Stromal cell of bone marrow (primary cell): ENCODE measurements around the gene P2RX5.

ENCODE experiments used
- DNase-seq: peaks from one replicate; pipeline ENCODE4 v3.0.0-alpha.2; 2012; ENCODE audit warnings: low read depth

P2RX5 gene

DNA sequence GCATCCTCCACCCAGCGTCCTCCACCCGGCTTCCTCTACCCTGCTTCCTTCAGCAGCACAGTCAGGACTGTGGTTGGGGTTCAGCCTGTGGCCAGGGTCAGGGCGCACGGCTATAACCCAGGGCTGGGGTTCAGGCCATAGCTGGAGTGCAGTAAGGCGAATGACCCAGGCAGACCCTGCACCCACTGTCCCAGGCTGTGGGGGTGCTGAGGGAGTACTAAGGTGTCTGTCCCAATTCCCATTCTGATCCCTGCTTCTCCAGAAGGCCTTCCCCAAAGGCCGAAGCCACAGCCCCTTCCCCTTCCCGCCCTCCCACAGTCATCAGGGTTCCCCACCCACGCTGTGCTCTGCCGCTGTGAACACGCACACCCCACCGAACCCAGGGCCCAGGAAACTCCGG lies 14.9 kb downstream of the P2RX5 start:
- no peak for DNase-seq

GRCh38 chr17:3679531-3680126 lies 16.3 kb downstream of the P2RX5 start:
- no peak for DNase-seq

DNA sequence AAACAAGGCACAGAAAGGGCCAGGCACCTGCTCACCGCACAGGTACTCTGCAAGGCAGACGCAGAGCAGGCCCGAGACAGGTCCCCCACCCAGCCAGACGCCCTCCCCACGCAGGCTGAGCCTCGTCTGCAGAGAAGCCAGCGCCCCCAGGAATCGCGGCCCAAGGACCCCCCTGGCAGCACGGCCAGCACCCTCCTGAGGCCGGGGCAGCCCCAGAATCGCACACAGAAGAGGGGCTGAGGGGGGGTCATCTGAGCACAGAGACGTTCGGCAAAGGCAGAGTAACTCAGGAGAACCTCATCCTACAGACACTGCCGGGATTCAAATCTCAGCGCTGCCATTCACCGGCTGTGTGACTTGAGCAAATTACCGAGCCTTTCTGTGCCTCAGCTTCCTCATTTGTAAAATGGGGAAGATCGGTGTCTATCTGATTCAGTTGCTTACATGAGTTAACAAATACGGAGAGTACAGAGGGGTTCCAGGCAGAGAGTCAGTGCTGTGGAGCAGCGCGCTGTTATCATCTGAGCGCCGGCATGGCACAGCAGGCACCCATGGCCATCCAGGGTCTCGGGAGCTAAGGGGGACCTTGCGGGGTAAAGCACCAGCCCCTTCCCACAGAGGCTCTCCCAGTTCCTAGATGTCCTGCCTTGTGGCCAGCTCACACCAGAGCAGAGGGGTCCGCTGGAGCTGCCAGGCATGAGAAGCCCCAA lies 17.0 kb downstream of the P2RX5 start:
- no peak for DNase-seq

DNA sequence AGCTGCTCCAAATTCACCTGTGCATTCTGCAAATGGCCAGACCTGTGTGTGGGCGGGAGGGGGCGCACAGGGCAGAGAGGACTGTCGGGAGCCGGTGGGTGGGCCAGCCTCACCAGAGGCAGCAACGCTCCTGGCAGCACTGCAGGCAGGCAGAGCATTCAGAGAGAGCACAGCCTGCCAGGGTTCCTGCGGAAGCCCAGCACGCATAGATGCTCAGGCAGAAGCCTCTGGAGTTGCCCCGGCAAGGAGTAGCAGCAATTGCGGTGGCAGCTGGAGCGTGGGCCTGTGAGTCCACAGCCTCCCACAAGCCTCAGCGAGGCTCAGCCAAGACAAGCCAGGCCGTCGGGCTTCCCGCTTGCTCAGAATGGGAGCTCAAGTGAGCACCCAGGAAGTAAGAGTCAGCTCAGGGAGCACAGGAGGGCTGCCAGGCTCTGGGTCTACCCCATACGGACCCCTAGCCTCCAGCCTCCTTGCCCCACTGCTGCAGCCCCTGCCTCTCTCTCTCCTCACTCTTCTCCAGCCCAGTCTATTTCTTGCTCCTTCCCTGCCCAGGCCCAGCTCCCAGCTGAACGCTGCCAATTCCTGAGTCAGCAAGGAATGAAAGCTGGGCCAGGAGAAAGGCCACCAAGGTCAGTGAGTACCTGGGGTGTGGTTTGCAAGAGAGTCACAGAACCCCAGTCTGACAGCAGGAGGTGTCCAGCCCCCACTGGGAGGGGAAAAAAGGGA lies 17.7 kb downstream of the P2RX5 start:
- no peak for DNase-seq

DNA sequence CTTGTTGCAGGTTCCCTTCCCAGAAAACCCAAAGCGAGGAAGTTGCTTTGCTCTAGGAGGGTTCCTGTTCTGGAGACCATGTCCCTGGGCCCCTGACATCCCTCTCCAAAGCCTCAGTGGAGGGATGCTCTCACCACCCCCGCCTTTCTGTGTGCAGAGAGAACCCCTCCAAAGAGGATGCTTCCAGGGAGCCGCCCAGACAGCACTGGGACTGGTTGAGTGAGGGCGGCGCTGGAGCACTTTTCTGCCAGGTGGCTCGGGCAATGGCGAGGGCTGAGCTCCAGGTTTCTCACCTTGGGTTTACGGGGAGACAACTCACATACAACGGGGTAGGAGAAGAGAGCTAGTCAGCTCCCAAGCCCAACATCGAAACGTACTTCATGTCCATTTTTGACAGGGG lies 20.1 kb downstream of the P2RX5 start:
- no peak for DNase-seq

GRCh38 chr17:3672571-3672970 lies 23.4 kb downstream of the P2RX5 start:
- no peak for DNase-seq

GRCh38 chr17:3669548-3669947 lies 26.4 kb downstream of the P2RX5 start:
- no peak for DNase-seq

DNA sequence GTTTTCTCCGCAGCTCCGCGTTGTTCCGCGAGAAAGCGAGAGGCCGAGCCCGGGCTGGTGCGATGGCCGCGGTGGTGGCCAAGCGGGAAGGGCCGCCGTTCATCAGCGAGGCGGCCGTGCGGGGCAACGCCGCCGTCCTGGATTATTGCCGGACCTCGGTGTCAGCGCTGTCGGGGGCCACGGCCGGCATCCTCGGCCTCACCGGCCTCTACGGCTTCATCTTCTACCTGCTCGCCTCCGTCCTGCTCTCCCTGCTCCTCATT lies 26.9 kb downstream of the P2RX5 start:
- no peak for DNase-seq

DNA sequence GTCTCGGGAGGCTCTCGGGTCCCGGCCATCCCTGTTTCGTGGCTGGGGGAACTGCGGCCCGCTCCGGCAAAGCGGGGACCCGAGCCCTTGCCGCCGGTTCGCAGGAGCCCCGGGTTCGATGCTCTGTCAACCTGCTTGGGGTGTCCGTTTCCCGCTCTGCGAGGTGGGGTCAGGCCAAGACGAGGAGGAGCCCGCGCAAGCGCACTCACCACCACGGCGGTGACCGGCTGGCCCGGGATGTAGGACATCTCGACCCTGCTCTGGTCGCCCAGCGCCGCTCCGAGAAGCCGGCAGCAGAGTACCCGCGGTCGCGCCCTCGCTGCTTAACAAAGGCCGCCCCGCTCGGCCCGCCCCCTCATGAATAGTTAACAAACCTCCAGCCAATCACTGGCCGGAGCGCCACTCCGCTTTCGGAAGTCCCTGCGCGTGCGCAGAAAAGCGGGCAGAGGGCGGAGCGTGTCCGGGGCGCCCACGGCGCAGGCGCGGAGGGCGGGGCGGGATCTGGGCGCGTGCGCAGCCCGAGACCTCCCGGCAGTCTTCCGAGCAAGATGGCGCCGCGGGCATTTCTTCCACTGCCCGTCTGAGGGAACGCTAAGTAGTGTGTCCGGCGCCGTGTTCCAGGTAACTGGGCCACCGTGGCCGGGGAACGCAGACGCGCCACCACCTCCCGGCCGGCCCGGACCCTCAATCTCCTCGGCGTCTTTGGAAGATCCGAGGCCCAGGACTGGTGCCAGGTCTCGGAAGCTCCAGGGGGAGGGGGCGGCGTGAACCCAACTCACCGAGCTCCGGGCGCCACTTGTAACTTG lies 27.5 kb downstream of the P2RX5 start, which contains the start of the genes EMC6 and TAX1BP3:
EMC6 (plus strand) TSS at position 534 of the 806 bp plus-strand sequence. CDS start 335 bp downstream, outside the sequence.
TAX1BP3 (minus strand) TSS at position 300 of the 806 bp plus-strand sequence; CDS start at position 248, 52 bp downstream.
- DNase-seq: peak; percentile 94

GRCh38 chr17:3667366-3668278 lies 28.3 kb downstream of the P2RX5 start:
- peak; percentile 81 for DNase-seq

DNA sequence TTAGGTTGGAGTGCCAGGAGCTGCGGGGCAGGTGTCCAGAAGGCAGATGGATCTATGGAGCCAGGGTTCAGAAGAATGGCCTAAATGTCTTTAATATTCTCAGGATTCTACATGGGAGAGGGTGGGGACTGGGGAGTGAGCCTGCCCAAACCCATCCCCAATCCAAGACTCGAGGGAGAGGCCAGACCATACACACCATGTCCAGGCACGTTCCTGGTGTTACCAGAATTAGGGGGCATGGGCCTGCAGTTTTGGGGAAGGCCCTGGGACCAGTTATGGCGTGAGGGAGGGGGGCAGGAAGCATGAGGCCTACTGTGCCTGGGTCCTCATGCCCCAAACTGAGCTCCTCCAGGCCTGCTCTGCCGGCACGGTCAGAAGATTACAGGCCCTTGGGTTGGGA lies 29.4 kb downstream of the P2RX5 start:
- no peak for DNase-seq

- no peak for DNase-seq
Observed at GRCh38 chr17:3665834-3666233, 30.1 kb downstream of the P2RX5 start.

DNA sequence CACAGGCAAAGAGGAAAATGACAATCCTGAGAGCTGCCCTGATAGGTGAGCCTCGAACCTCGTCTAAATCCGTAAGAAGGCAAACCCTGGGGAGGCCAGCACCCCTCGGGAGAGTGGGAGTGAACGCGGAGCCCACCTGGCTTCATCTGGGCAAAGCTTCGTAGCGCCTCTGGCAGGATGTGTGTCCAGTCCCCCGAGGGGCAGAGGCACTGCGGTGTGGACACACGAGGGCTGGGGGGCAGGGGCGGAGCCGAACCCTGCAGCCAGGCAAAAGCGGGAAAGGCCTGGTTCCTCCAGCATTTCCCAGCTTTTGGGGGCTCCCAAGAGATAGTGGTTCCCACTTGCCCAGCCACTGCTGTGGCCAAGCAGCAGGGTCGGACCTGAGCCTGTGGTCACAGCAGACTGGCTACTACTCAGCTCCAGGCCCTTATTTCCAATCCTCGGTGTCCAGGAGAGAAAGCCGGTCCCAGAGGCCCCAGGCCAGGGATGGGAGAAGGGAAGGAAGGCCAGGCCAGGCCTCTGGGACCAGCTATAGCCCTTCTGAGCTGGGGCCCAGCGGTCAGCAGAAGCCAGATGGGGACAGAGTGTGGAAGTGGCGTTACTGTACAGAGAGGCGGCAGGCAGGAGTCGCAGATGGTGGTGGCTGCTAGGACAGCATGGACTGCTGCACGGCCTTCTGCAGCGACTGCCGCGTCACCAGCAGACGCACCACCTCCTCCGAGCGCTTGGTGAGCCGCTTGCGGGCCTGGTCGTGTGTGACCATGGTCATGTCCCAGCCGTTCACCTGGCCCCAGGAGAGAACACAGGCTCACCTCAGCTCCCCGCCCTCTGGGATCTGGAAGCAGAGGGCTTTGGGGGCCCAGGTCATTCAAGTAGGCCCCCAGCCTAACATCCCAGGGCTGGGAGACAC lies 32.6 kb downstream of the P2RX5 start:
- no peak for DNase-seq

GRCh38 chr17:3660311-3660891 lies 35.6 kb downstream of the P2RX5 start:
- no peak for DNase-seq

DNA sequence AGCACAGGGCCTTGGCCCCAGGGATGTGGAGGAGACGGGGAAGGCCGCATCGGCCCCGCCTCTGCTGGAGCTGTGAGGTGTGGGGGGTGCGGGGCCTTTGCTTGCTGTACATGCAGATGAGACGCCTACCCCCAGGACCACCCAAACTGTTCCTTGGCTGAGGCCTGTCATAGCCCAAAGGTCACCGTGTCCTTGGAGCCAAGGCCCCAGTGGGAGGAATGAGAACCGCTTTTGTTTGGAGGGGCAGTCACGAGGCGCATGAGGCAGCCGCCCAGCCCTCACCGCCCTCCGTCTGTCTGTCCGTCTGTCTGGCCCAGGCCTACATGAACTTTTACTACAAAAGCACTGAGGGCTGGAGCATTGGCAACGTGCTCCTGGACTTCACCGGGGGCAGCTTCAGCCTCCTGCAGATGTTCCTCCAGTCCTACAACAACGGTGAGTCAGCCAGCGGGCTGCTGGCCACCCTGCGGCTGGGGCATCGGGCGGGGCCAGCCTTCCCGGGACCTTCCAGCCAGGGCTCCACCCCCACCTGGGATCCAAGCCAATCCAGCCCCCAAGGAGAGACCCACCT lies 36.3 kb downstream of the P2RX5 start:
- DNase-seq: peak; percentile 77

DNA sequence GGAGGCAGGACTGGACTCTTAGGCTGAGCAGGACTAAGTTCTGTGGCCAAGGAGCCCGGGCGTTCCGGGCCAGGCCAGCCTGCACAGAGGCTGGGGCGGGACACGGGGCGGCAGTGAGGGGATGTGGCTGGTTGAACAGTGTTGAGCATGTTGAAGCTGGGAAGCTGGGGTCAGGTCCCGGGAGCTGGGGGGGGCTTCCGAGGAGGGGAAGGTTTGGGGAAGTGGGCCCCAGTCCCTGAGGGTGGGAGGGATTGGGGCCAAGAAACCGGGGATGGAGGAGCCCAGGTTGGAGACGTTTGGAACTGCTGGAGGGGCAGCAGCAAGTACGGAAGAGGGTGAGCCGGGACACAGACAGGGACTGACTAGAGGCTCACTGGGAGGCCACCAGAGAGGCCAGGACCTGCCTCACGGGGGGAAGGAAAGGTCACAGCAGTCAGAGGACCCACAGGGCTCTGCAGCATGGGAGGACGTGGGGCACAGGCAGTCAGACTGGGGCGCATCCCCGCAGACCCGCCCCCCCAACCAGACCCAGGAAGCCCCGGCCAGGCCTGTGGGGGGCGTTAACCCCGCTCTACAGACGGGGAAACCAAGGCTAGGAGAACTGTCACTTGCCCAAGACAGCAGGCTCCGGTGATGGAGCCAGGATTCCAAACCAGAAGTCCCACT lies 37.0 kb downstream of the P2RX5 start:
- DNase-seq: no peak

DNA sequence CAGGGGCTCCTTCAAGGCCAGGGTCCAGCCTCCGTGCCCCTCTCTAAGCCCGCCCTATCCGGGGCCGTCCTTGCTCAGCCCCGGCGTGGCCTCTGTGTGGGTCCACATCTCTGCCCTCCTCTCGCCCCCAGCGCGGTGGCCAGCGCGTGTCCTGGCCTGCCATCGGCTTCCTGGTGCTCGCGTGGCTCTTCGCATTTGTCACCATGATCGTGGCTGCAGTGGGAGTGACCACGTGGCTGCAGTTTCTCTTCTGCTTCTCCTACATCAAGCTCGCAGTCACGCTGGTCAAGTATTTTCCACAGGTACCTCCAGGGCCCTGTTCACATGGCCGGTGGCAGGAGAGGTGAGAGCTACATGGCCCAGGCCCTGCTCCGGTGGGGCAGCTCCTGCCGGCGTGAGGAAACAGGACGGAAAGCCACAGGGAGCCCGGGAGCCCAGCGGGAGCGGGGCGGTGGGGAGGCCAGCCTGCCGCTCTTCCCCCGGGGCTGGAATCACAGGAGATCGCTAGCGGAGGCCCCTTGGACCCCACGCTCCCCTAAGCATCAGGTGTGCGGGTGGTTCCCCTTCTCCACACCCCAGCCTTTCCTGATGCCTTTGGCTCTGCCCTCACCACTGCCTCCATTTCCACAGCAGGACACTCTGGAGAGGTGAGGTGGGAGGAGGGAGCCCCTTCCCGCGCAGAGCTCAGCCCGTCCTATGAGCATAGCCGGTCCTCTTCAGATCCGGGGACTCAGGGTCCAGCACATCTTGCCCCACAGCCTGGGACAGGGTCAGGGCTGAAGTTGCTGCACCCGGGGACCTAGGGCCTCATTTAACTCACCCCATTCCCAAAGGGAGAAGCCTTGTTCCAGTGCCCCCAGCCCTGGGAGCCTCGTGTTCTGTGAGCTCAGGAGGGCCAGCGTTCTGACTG lies 37.8 kb downstream of the P2RX5 start:
- DNase-seq: no peak

- DNase-seq: no peak
Observed at GRCh38 chr17:3657588-3657869, 38.4 kb downstream of the P2RX5 start.
